HCEC 1CT (cell line): ENCODE results near the gene AAK1.
"Not testable (repeated sequence)": the region's sequence is repeated elsewhere in the genome, so short reads cannot be mapped to it uniquely, and the experiment has no call there.

Experiments
- DNase-seq: peaks from one replicate; pipeline ENCODE4 v3.0.0-alpha.2; 2017

The AAK1 gene

GRCh38 chr2:69566669-69567068 lies 76.9 kb downstream of the AAK1 start:
- DNase-seq: no peak

- peak; percentile 34 for DNase-seq
Measured at GRCh38 chr2:69565431-69565839, 78.1 kb downstream of the AAK1 start.

GRCh38 chr2:69564604-69565003 lies 78.9 kb downstream of the AAK1 start:
- DNase-seq: no peak

GRCh38 chr2:69563021-69563420 lies 80.5 kb downstream of the AAK1 start:
- no peak for DNase-seq

- DNase-seq: no peak
Measured at GRCh38 chr2:69561101-69561500, 82.4 kb downstream of the AAK1 start.

GRCh38 chr2:69560147-69560482 lies 83.4 kb downstream of the AAK1 start:
- DNase-seq: no peak

GRCh38 chr2:69559442-69560146 lies 83.9 kb downstream of the AAK1 start:
- peak; percentile 60 for DNase-seq

- DNase-seq: no peak
Measured at GRCh38 chr2:69556008-69556407, 87.5 kb downstream of the AAK1 start.

GRCh38 chr2:69554981-69555380 lies 88.6 kb downstream of the AAK1 start:
- no peak for DNase-seq

GRCh38 chr2:69554568-69554967 lies 89.0 kb downstream of the AAK1 start:
- DNase-seq: no peak

GRCh38 chr2:69553991-69554390 lies 89.5 kb downstream of the AAK1 start:
- no peak for DNase-seq

GRCh38 chr2:69550511-69550910 lies 93.0 kb downstream of the AAK1 start:
- not testable (repeated sequence) for DNase-seq

GRCh38 chr2:69549421-69549820 lies 94.1 kb downstream of the AAK1 start:
- peak; percentile 34 for DNase-seq

- DNase-seq: no peak
Measured at GRCh38 chr2:69547984-69548715, 95.4 kb downstream of the AAK1 start.

- no peak for DNase-seq
Measured at GRCh38 chr2:69546646-69547045, 96.9 kb downstream of the AAK1 start.

- no peak for DNase-seq
Measured at GRCh38 chr2:69545477-69545932, 98.0 kb downstream of the AAK1 start.

- DNase-seq: no peak
Measured at GRCh38 chr2:69544951-69545350, 98.6 kb downstream of the AAK1 start.

- no peak for DNase-seq
Measured at GRCh38 chr2:69539549-69539908, 104.0 kb downstream of the AAK1 start.

GRCh38 chr2:69538872-69539548 lies 104.5 kb downstream of the AAK1 start:
- peak; percentile 39 for DNase-seq

GRCh38 chr2:69538249-69538648 lies 105.3 kb downstream of the AAK1 start:
- DNase-seq: no peak

GRCh38 chr2:69535817-69536241 lies 107.7 kb downstream of the AAK1 start:
- no peak for DNase-seq

GRCh38 chr2:69531186-69531585 lies 112.4 kb downstream of the AAK1 start:
- no peak for DNase-seq

- DNase-seq: no peak
Measured at GRCh38 chr2:69529480-69529879, 114.1 kb downstream of the AAK1 start.

GRCh38 chr2:69525261-69525660 lies 118.3 kb downstream of the AAK1 start:
- DNase-seq: no peak
